ENCODE data around the gene TMPRSS3. TPM values are rescaled to one million over a fixed set of nuclear protein-coding genes. Genes with fewer than 3 reads are reported as not detected.

TMPRSS3 gene
- total and polyA plus RNA-seq, 2 donors (not counting 1 experiment from before 2014, with no cell fraction given): 0.10 to 0.12 TPM

DNA sequence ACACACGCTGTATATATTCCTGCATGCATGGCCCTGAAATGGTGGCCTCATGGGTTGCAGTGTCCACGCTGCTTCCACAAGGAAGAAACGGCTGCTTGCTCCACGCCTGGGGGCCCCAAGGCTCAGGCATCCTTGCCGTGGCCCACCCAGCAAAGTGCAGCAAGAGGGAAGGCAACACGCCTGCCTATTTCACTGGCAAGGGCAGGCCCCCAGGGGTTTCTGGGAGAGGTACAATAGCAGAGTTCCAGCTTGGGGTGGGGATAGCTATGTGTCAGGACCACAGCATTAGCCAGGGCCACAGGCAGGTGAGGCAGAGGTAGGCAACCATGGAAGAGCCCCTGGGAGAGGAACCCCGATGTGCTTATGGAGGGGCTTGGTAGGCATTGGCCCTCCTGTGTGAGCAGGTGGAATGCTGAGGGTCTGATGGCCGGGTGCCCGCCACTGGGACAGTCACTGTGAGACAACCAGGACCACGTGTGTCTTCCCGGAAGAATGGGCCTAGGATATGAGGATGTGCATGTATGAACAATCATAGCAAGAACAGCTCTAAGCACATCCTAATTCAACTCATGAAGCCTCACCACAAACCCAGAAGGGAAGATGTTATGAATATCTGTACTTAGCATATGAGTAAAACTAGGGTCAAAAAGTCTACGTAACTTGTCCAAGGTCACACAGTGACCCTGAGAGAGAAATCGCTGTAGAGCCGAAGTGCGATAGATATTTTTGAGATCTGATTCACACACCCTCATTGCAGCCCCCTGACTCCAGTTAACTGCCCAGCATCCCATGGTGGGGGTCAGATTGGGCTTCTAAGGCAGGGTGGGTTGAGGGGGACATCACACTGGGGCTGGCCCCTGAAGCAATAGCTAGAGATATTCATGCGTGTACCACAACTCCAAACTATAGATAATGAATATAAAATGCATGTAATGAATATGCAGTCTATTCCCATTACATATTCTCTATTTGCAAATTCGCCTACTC lies 56.8 kb downstream of the TMPRSS3 start:
- Mint-ChIP-seq H3K4me1 (peaks cover 8% of the 10 kb centered on the region), H3K4me3 (no peak overlapping the region), H3K27ac (no peak overlapping the region), H3K27me3 (peaks cover 16% of the 10 kb centered on the region), H3K9me3 (ENCODE audit: insufficient read depth) (no peaks in the 10 kb centered on the region)
- no peaks in the 10 kb centered on the region for H4K20me1 ChIP-seq (ENCODE audit: control insufficient read depth, insufficient read depth, low read length, poor library complexity, severe bottlenecking)
- H2AFZ ChIP-seq (ENCODE audit: insufficient read depth, low read depth, low read length, poor library complexity, severe bottlenecking): no peak overlapping the region
- DNase-seq: no peak
- no peak overlapping the region for H3K4me2 ChIP-seq (replicated peaks; ENCODE audit: low read depth, low read length, poor library complexity, severe bottlenecking)
- no peak overlapping the region for H3K27ac ChIP-seq (ENCODE audit: low read length in 2 of 2)
- no peaks in the 10 kb centered on the region for H3K79me2 ChIP-seq (ENCODE audit: control insufficient read depth, insufficient read depth, low read length)
- 90% methylated on average over 14 of the region's 17 CpGs for WGBS (ENCODE audit: insufficient coverage)
- CTCF ChIA-PET: interaction anchor here (0.7 to 4.1 kb wide), 12 partner anchors 10 to 198 kb away, joined by 3 to 59 read pairs (median 4); no protein-coding TSS in a partner anchor
- no peak overlapping the region for H3K9ac ChIP-seq (ENCODE audit: low read length)
- no peaks in the 10 kb centered on the region for H3K36me3 ChIP-seq (replicated peaks in 1 of 2; ENCODE audit: control extremely low read depth in 1 of 2, control insufficient read depth in 1 of 2, extremely low read depth in 1 of 2, insufficient read depth in 2 of 2, low read length in 1 of 2)
- intact Hi-C loops (cut with micrococcal nuclease): loop anchor here (1.0 to 10.0 kb wide), 2 partner anchors 111 to 174 kb away; no protein-coding TSS in a partner anchor
- H3K4me3 ChIP-seq (ENCODE audit: control extremely low read depth in 1 of 5, extremely low read depth in 1 of 5, insufficient read depth in 1 of 5, low read depth in 2 of 5, low read length in 4 of 5): no peak overlapping the region
- peaks cover 0 to 10% (median 5%) of the 10 kb centered on the region in 4 experiments for H3K27me3 ChIP-seq (replicated peaks in 1 of 4; ENCODE audit: control extremely low read depth in 1 of 4, control insufficient read depth in 3 of 4, insufficient read depth in 4 of 4, low read length in 3 of 4)
- POLR2A ChIA-PET: interaction anchor here (1.1 kb wide), 1 partner anchor 175 kb away, joined by 3 read pairs; the partner anchor contains the start of gene SLC37A1
- ATAC-seq (ENCODE audit: low read depth): no peak
- H3K9me3 ChIP-seq (ENCODE audit: control extremely low read depth in 1 of 3, control insufficient read depth in 2 of 3, insufficient read depth in 1 of 3, low read length in 2 of 3): no peaks in the 10 kb centered on the region
- TF ChIP-seq EZH2 (IDR thresholded peaks at IDR 0.05; ENCODE audit: borderline replicate concordance, insufficient read depth, low read depth, low read length, poor library complexity, severe bottlenecking): no peak
- TF ChIP-seq, protein P1, sequence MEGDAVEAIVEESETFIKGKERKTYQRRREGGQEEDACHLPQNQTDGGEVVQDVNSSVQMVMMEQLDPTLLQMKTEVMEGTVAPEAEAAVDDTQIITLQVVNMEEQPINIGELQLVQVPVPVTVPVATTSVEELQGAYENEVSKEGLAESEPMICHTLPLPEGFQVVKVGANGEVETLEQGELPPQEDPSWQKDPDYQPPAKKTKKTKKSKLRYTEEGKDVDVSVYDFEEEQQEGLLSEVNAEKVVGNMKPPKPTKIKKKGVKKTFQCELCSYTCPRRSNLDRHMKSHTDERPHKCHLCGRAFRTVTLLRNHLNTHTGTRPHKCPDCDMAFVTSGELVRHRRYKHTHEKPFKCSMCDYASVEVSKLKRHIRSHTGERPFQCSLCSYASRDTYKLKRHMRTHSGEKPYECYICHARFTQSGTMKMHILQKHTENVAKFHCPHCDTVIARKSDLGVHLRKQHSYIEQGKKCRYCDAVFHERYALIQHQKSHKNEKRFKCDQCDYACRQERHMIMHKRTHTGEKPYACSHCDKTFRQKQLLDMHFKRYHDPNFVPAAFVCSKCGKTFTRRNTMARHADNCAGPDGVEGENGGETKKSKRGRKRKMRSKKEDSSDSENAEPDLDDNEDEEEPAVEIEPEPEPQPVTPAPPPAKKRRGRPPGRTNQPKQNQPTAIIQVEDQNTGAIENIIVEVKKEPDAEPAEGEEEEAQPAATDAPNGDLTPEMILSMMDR (IDR thresholded peaks at IDR 0.05): no peak
- peaks cover 7 to 8% of the 10 kb centered on the region in 2 donors for H3K4me1 ChIP-seq (ENCODE audit: control insufficient read depth in 2 of 2, insufficient read depth in 2 of 2, low read length in 2 of 2)

Data from B cell (primary cell).